NCI-H2227 (cell line): ENCODE results near the gene DNAJC15.
"Not testable (repeated sequence)": the region's sequence is repeated elsewhere in the genome, so short reads cannot be mapped to it uniquely, and the experiment has no call there.

Experiments
- DNase-seq: peaks from one replicate; lab custom pipeline; 2025; ENCODE audit not compliant: unreplicated experiment; lab: John Stamatoyannopoulos, UW

DNAJC15 gene

DNA sequence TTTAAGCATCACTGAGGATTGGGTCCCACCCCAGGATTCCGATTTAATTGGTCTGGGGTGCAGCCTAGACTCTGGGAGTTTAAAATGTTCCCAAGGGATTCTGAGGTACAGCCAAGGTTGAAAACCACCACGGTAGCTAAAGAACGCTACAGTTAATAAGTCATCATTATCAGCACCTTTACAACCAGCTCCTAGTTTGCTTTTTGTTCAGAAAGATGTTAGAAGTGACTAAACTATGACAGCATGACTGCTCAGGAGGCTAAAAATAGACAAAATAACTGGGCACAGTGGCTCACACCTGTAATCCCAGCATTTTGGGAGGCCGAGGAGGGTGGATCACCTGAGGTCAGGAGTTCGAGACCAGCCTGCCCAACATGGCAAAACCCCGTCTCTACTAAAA lies 19.7 kb upstream of the DNAJC15 start:
- no peak for DNase-seq

GRCh38 chr13:43005460-43006236 lies 17.7 kb upstream of the DNAJC15 start:
- no peak for DNase-seq

GRCh38 chr13:43006893-43007631 lies 16.3 kb upstream of the DNAJC15 start:
- DNase-seq, result no peak

GRCh38 chr13:43008596-43008995 lies 14.8 kb upstream of the DNAJC15 start:
- no peak for DNase-seq

GRCh38 chr13:43009506-43009905 lies 13.9 kb upstream of the DNAJC15 start:
- no peak for DNase-seq

DNA sequence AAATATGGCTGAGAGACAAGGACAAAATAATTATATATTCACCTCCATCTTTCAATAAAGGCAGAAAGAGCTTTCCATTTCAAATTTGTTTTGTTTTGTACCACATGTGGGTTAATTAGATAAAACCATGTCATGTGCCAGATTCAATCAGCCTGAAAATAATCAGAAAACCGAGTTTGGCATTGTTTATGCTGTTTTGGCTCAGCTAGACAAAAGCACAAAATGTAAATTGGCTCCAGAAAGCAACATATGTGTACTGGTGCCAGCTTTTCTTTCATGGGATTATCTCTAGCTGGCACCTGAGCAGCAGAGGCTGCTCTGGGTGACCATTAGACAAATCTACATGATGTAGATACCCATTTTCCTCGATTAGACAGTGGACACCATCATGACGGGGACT lies 9.2 kb upstream of the DNAJC15 start:
- DNase-seq, result no peak

- no peak for DNase-seq
These were observed 7.2 kb upstream of the DNAJC15 start for GRCh38 chr13:43016226-43016625.

GRCh38 chr13:43019811-43020210 lies 3.6 kb upstream of the DNAJC15 start:
- no peak for DNase-seq

DNA sequence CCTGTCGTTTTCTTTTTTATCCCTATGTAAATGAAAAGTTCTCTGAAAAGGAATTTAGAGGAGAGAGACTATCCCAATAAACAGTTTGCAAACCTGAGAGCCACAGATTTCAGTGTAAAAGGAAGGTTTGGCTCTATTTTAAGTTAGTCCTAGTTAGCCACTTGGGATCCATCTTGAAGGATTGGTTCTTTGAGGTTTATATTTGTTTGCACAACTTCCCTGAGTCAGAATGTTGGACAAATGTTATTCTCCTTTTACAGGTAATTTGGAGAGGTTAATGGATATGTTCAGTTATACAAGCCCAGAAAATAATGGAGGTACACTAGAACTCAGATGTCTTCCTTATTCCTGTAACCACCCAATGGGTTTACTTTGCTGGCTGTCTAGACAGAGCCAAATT lies 2.6 kb upstream of the DNAJC15 start:
- no peak for DNase-seq

GRCh38 chr13:43021926-43022670 lies 1.3 kb upstream of the DNAJC15 start:
- no peak for DNase-seq

- DNase-seq, result no peak
These were observed 475 bp upstream of the DNAJC15 start for GRCh38 chr13:43022934-43023288.

- DNase-seq, result no peak
These were observed 2.9 kb downstream of the DNAJC15 start for GRCh38 chr13:43026262-43026661.

DNA sequence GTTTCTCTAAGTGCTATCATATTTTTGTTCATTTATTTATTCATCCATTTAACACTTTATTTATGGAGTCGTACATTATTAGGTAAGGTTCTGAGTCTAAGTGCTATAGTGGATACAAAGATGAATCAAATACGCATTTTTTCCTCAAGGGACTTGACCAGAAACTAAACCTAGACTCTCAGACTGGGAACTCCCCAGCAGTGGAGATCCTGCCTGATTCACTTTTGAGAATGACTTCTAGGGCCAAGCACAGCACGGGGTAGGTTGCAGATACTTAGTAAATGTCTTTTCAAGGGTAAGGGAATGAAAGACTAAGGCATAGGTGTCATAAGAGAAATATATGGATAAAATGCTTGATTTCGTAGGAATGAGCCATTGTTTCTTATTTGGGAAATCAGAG lies 7.2 kb downstream of the DNAJC15 start:
- no peak for DNase-seq

GRCh38 chr13:43031881-43032280 lies 8.5 kb downstream of the DNAJC15 start:
- DNase-seq, result no peak

DNA sequence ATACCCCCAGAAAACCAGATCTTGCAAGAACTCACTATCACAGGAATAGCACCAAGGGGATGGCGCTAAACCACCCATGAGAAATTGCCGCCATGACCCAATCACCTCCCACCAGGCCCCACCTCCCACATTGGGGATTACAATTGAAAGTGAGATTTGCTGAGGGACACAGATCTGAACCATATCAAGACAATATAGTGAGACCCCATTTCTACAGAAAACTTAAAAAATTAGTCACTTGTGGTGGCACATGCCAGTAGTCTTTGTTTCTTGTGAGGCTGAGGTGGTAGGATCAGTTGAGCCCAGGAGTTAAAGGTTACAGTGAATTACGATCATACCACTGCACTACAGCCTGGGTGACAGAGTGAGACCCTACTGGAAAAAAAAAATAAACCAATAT lies 9.7 kb downstream of the DNAJC15 start:
- DNase-seq, result no peak

- DNase-seq, result no peak
These were observed 13.2 kb downstream of the DNAJC15 start for GRCh38 chr13:43036351-43037250.

DNA sequence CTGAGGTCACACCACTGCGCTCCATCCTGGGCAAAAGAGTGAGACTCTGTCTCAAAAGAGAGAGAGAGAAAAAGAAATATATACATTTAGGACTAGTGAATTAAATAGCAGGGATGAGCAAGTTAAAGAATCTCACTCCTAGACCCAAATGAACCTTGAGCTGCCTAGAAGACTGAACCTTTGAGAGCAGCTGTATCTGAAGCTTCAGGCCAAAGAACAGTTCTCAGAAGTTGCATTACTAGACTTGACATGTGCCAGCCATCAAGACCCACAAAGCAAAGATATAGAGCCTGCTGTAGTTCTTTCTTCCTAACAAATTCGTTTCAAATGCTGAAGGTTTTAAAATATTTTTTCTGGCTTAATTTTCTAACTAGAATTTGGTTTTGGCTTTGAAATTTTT lies 16.6 kb downstream of the DNAJC15 start:
- no peak for DNase-seq

DNA sequence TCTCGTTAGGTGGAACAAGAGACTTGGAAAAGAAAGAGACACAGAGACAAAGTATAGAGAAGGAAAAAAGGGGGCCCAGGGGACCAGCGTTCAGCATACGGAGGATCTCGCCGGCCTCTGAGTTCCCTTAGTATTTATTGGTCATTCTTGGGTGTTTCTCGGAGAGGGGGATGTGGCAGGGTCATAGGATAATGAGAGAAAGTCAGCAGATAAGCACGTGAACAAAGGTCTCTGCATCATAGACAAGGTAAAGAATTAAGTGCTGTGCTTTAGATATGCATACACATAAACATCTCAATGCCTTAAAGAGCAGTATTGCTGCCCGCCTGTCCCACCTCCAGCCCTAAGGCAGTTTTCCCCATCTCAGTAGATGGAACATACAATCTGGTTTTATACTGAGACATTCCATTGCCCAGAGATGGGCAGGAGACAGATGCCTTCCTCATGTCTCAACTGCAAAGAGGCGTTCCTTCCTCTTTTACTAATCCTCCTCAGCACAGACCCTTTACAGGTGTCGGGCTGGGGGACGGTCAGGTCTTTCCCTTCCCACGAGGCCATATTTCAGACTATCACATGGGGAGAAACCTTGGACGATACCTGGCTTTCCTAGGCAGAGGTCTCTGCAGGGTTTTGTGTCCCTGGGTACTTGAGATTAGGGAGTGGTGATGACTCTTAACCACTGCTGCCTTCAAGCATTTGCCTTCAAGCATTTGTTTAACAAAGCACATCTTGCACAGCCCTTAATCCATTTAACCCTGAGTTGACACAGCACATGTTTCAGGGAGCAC lies 17.4 kb downstream of the DNAJC15 start:
- not testable (repeated sequence) for DNase-seq

GRCh38 chr13:43041369-43041921 lies 18.1 kb downstream of the DNAJC15 start:
- no peak for DNase-seq

DNA sequence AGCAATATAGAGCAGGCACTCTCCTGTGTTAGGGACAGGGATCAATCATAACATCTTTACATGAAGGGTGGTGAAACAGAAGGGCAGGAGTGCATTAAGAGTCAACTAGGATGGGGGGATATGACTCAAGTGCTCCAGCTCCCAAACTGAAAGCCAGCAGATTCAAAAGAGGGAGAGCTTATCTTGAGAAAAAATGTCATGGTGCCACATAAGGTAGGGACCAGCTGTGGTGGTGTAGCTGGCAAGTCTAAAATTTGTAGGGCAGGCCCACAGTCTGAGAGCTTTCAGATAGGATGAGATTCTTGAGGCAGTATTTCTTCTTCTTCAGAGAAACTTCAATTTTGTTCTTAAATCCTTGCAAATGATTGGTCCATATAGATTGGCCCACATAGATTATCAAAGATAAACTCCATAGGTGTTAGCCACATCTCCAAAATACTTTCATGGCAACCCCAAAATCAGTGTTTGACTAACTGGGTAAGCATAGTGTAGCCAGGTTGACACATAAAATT lies 19.1 kb downstream of the DNAJC15 start:
- DNase-seq, result no peak
